ENCODE measurements around the gene MLXIPL.
"Not testable (repeated sequence)": the region's sequence is repeated elsewhere in the genome, so short reads cannot be mapped to it uniquely, and the experiment has no call there.

Gene MLXIPL

GRCh38 chr7:73612598-73613269, 11.6 kb downstream of the MLXIPL start:
- FAIRE-seq, result no peak

- no peak for FAIRE-seq
Measured at GRCh38 chr7:73611017-73611555, 13.2 kb downstream of the MLXIPL start.

GRCh38 chr7:73610105-73610504, 14.2 kb downstream of the MLXIPL start:
- FAIRE-seq, result no peak

GRCh38 chr7:73607692-73607983, 16.7 kb downstream of the MLXIPL start:
- not testable (repeated sequence) for FAIRE-seq

- FAIRE-seq, result no peak
Measured at GRCh38 chr7:73606801-73607691, 17.3 kb downstream of the MLXIPL start.

GRCh38 chr7:73605601-73606220, 18.6 kb downstream of the MLXIPL start:
- no peak for FAIRE-seq

GRCh38 chr7:73602721-73603651, 21.3 kb downstream of the MLXIPL start:
- no peak for FAIRE-seq

GRCh38 chr7:73599916-73600315, 24.4 kb downstream of the MLXIPL start:
- no peak for FAIRE-seq

- FAIRE-seq, result no peak
Measured at GRCh38 chr7:73599151-73599882, 25.0 kb downstream of the MLXIPL start.

- FAIRE-seq, result no peak
Measured at GRCh38 chr7:73597978-73598782, 26.1 kb downstream of the MLXIPL start.

- FAIRE-seq, result no peak
Measured at GRCh38 chr7:73596191-73597065, 27.9 kb downstream of the MLXIPL start.

- FAIRE-seq, result no peak
Measured at GRCh38 chr7:73595358-73595757, 29.0 kb downstream of the MLXIPL start.

- no peak for FAIRE-seq
Measured at GRCh38 chr7:73593207-73594045, 30.9 kb downstream of the MLXIPL start.

- FAIRE-seq, result no peak
Measured at GRCh38 chr7:73586911-73587310, 37.4 kb downstream of the MLXIPL start.

- no peak for FAIRE-seq
Measured at GRCh38 chr7:73585196-73585595, 39.1 kb downstream of the MLXIPL start.

- FAIRE-seq, result no peak
Measured at GRCh38 chr7:73582664-73583202, 41.6 kb downstream of the MLXIPL start.

- not testable (repeated sequence) for FAIRE-seq
Measured at GRCh38 chr7:73581006-73581405, 43.3 kb downstream of the MLXIPL start.

- peak; percentile 83 for FAIRE-seq
Measured at GRCh38 chr7:73578342-73579128, 45.8 kb downstream of the MLXIPL start, which contains the start of gene TBL2. TBL2 (minus strand) TSS chr7:73578579; CDS start chr7:73578549, 30 bp downstream.

Data from TTC549 (cell line).